ENCODE data around the gene OTOGL.
A peak's percentile ranks its signal among the peaks of the same experiment; 100 is the strongest.

Gene OTOGL

GRCh38 chr12:80192087-80192486, 92.8 kb downstream of the OTOGL start:
- WGBS: 81% methylated on average over 2 of the region's 3 CpGs
- H3K4me1 ChIP-seq (ENCODE audit: control insufficient read depth, insufficient read depth, low read depth, low read length): peaks cover 2% of the 10 kb centered on the region
- H3K4ac ChIP-seq (ENCODE audit: low read depth in 1 of 2, low read length in 2 of 2): peak overlapping the region in 1 of 2 experiments; percentile 67

GRCh38 chr12:80193865-80194264, 94.5 kb downstream of the OTOGL start:
- WGBS: 69% methylated on average over 3 of the region's 4 CpGs
- DNase-seq: no peak
- H3K9me3 ChIP-seq (ENCODE audit: control insufficient read depth, low read length): no peaks in the 10 kb centered on the region

More at GRCh38 chr12:80192087-80192486, 92.8 kb downstream of the OTOGL start:
- no peak overlapping the region for H2BK15ac ChIP-seq (ENCODE audit: low read depth, poor library complexity, severe bottlenecking)
- H3K27me3 ChIP-seq (ENCODE audit: control insufficient read depth in 1 of 2, insufficient read depth in 1 of 2, low read length in 2 of 2): no peaks in the 10 kb centered on the region
- H2BK12ac ChIP-seq (ENCODE audit: low read length in 2 of 2): peak overlapping the region; percentile 86 to 92
- no peaks in the 10 kb centered on the region for H3K79me1 ChIP-seq (replicated peaks; ENCODE audit: low read length, poor library complexity, severe bottlenecking)
- H3K18ac ChIP-seq (ENCODE audit: low read depth in 1 of 2, low read length in 2 of 2): peak overlapping the region; percentile 28 to 57
- peak overlapping the region; percentile 3 for H2BK120ac ChIP-seq (ENCODE audit: low read depth, low read length)
- H4K8ac ChIP-seq (ENCODE audit: low read length): peak overlapping the region; percentile 51
- H3K9me3 ChIP-seq (ENCODE audit: control insufficient read depth, low read length): no peaks in the 10 kb centered on the region
- H3K23ac ChIP-seq (ENCODE audit: low read length in 2 of 2): no peak overlapping the region
- no peak overlapping the region for H3K14ac ChIP-seq (ENCODE audit: low read length in 2 of 2)
- H3K4me3 ChIP-seq (ENCODE audit: insufficient read depth in 1 of 2, low read depth in 1 of 2, low read length in 2 of 2): no peak overlapping the region
- H2BK5ac ChIP-seq (ENCODE audit: low read depth, low read length, poor library complexity, severe bottlenecking): no peak overlapping the region
- DNase-seq: peak; percentile 12
- H4K91ac ChIP-seq (ENCODE audit: low read length): no peak overlapping the region
- H2AFZ ChIP-seq (ENCODE audit: low read depth, low read length): peak overlapping the region; percentile 69
- H2AK5ac ChIP-seq (ENCODE audit: low read length, severe bottlenecking): no peak overlapping the region
- H3K4me2 ChIP-seq (ENCODE audit: low read length, poor library complexity, severe bottlenecking): no peak overlapping the region
- peak overlapping the region; percentile 24 for H3K9ac ChIP-seq (ENCODE audit: low read length)
- H3K36me3 ChIP-seq (ENCODE audit: control insufficient read depth in 1 of 2, insufficient read depth in 2 of 2, low read depth in 1 of 2, low read length in 2 of 2): no peaks in the 10 kb centered on the region
- H3K27ac ChIP-seq (ENCODE audit: low read length, poor library complexity, severe bottlenecking): no peak overlapping the region

GRCh38 chr12:80195074-80195726, 95.9 kb downstream of the OTOGL start:
- Histone ChIP-seq H2BK12ac (ENCODE audit: low read length in 2 of 2) (no peak overlapping the region), H3K9me3 (ENCODE audit: control insufficient read depth, low read length) (no peaks in the 10 kb centered on the region), H2BK15ac (ENCODE audit: low read depth, poor library complexity, severe bottlenecking) (no peak overlapping the region), H3K79me1 (replicated peaks; ENCODE audit: low read length, poor library complexity, severe bottlenecking) (no peaks in the 10 kb centered on the region), H3K4me1 (ENCODE audit: control insufficient read depth, insufficient read depth, low read depth, low read length) (no peaks in the 10 kb centered on the region), H2BK120ac (ENCODE audit: low read depth, low read length) (no peak overlapping the region), H2AK5ac (ENCODE audit: low read length, severe bottlenecking) (no peak overlapping the region), H3K9ac (ENCODE audit: low read length) (peak overlapping the region; percentile 53), H3K27me3 (ENCODE audit: control insufficient read depth in 1 of 2, insufficient read depth in 1 of 2, low read length in 2 of 2) (no peaks in the 10 kb centered on the region), H3K27ac (ENCODE audit: low read length, poor library complexity, severe bottlenecking) (no peak overlapping the region), H3K18ac (ENCODE audit: low read depth in 1 of 2, low read length in 2 of 2) (no peak overlapping the region), H4K8ac (ENCODE audit: low read length) (no peak overlapping the region), H2BK5ac (ENCODE audit: low read depth, low read length, poor library complexity, severe bottlenecking) (no peak overlapping the region), H3K4me2 (ENCODE audit: low read length, poor library complexity, severe bottlenecking) (no peak overlapping the region), H3K36me3 (ENCODE audit: control insufficient read depth in 1 of 2, insufficient read depth in 2 of 2, low read depth in 1 of 2, low read length in 2 of 2) (no peaks in the 10 kb centered on the region), H3K23ac (ENCODE audit: low read length in 2 of 2) (no peak overlapping the region), H3K14ac (ENCODE audit: low read length in 2 of 2) (no peak overlapping the region), H2AFZ (ENCODE audit: low read depth, low read length) (no peak overlapping the region), H4K91ac (ENCODE audit: low read length) (no peak overlapping the region), H3K4me3 (ENCODE audit: insufficient read depth in 1 of 2, low read depth in 1 of 2, low read length in 2 of 2) (no peak overlapping the region), H3K4ac (ENCODE audit: low read depth in 1 of 2, low read length in 2 of 2) (no peak overlapping the region)
- DNase-seq: peak; percentile 67
- WGBS: 8% methylated on average over 1 of the region's 1 CpG

More at GRCh38 chr12:80193865-80194264, 94.5 kb downstream of the OTOGL start:
- H3K27ac ChIP-seq (ENCODE audit: low read length, poor library complexity, severe bottlenecking): no peak overlapping the region
- H3K4me2 ChIP-seq (ENCODE audit: low read length, poor library complexity, severe bottlenecking): no peak overlapping the region
- peak overlapping the region; percentile 53 for H3K9ac ChIP-seq (ENCODE audit: low read length)
- H2AK5ac ChIP-seq (ENCODE audit: low read length, severe bottlenecking): no peak overlapping the region
- H2BK15ac ChIP-seq (ENCODE audit: low read depth, poor library complexity, severe bottlenecking): no peak overlapping the region
- no peak overlapping the region for H2BK120ac ChIP-seq (ENCODE audit: low read depth, low read length)
- H3K14ac ChIP-seq (ENCODE audit: low read length in 2 of 2): no peak overlapping the region
- no peaks in the 10 kb centered on the region for H3K4me1 ChIP-seq (ENCODE audit: control insufficient read depth, insufficient read depth, low read depth, low read length)
- H3K4me3 ChIP-seq (ENCODE audit: insufficient read depth in 1 of 2, low read depth in 1 of 2, low read length in 2 of 2): peak overlapping the region in 1 of 2 experiments; percentile 39
- H3K18ac ChIP-seq (ENCODE audit: low read depth in 1 of 2, low read length in 2 of 2): no peak overlapping the region
- no peak overlapping the region for H2AFZ ChIP-seq (ENCODE audit: low read depth, low read length)
- no peaks in the 10 kb centered on the region for H3K36me3 ChIP-seq (ENCODE audit: control insufficient read depth in 1 of 2, insufficient read depth in 2 of 2, low read depth in 1 of 2, low read length in 2 of 2)
- H3K4ac ChIP-seq (ENCODE audit: low read depth in 1 of 2, low read length in 2 of 2): no peak overlapping the region
- H4K91ac ChIP-seq (ENCODE audit: low read length): no peak overlapping the region
- no peak overlapping the region for H4K8ac ChIP-seq (ENCODE audit: low read length)
- no peaks in the 10 kb centered on the region for H3K79me1 ChIP-seq (replicated peaks; ENCODE audit: low read length, poor library complexity, severe bottlenecking)
- no peak overlapping the region for H2BK5ac ChIP-seq (ENCODE audit: low read depth, low read length, poor library complexity, severe bottlenecking)
- no peaks in the 10 kb centered on the region for H3K27me3 ChIP-seq (ENCODE audit: control insufficient read depth in 1 of 2, insufficient read depth in 1 of 2, low read length in 2 of 2)
- no peak overlapping the region for H2BK12ac ChIP-seq (ENCODE audit: low read length in 2 of 2)
- H3K23ac ChIP-seq (ENCODE audit: low read length in 2 of 2): no peak overlapping the region

GRCh38 chr12:80195737-80196136, 96.4 kb downstream of the OTOGL start:
- no peak overlapping the region for H3K4ac ChIP-seq (ENCODE audit: low read depth in 1 of 2, low read length in 2 of 2)
- peak overlapping the region in 1 of 2 experiments; percentile 82 for H3K23ac ChIP-seq (ENCODE audit: low read length in 2 of 2)
- no peak for DNase-seq
- H4K8ac ChIP-seq (ENCODE audit: low read length): no peak overlapping the region
- no peak overlapping the region for H3K18ac ChIP-seq (ENCODE audit: low read depth in 1 of 2, low read length in 2 of 2)
- no peak overlapping the region for H3K4me2 ChIP-seq (ENCODE audit: low read length, poor library complexity, severe bottlenecking)
- no peak overlapping the region for H2AK5ac ChIP-seq (ENCODE audit: low read length, severe bottlenecking)
- H4K91ac ChIP-seq (ENCODE audit: low read length): no peak overlapping the region
- no peak overlapping the region for H3K9ac ChIP-seq (ENCODE audit: low read length)
- no peaks in the 10 kb centered on the region for H3K4me1 ChIP-seq (ENCODE audit: control insufficient read depth, insufficient read depth, low read depth, low read length)
- H3K27ac ChIP-seq (ENCODE audit: low read length, poor library complexity, severe bottlenecking): no peak overlapping the region
- no peak overlapping the region for H2BK5ac ChIP-seq (ENCODE audit: low read depth, low read length, poor library complexity, severe bottlenecking)
- WGBS: 100% methylated on average over 1 of the region's 2 CpGs
- H2AFZ ChIP-seq (ENCODE audit: low read depth, low read length): no peak overlapping the region
- H3K36me3 ChIP-seq (ENCODE audit: control insufficient read depth in 1 of 2, insufficient read depth in 2 of 2, low read depth in 1 of 2, low read length in 2 of 2): no peaks in the 10 kb centered on the region
- no peak overlapping the region for H2BK120ac ChIP-seq (ENCODE audit: low read depth, low read length)
- H3K9me3 ChIP-seq (ENCODE audit: control insufficient read depth, low read length): no peaks in the 10 kb centered on the region
- no peak overlapping the region for H3K4me3 ChIP-seq (ENCODE audit: insufficient read depth in 1 of 2, low read depth in 1 of 2, low read length in 2 of 2)
- no peak overlapping the region for H2BK12ac ChIP-seq (ENCODE audit: low read length in 2 of 2)
- H2BK15ac ChIP-seq (ENCODE audit: low read depth, poor library complexity, severe bottlenecking): no peak overlapping the region
- no peaks in the 10 kb centered on the region for H3K79me1 ChIP-seq (replicated peaks; ENCODE audit: low read length, poor library complexity, severe bottlenecking)
- H3K14ac ChIP-seq (ENCODE audit: low read length in 2 of 2): no peak overlapping the region
- H3K27me3 ChIP-seq (ENCODE audit: control insufficient read depth in 1 of 2, insufficient read depth in 1 of 2, low read length in 2 of 2): no peaks in the 10 kb centered on the region
